GM23338 (cell line): ENCODE results near the gene TRAF3. TPM values are rescaled to one million over a fixed set of nuclear protein-coding genes. Genes with fewer than 3 reads are reported as not detected.

ENCODE experiments used
- ATAC-seq: fragments of 200-7000 bp; cut with Tn5 transposase; 3 replicates; pipeline ENCODE4 v1.9.1; 2020
- DNase-seq: peaks from one replicate; pipeline ENCODE4 v3.0.0-alpha.2; 2015; ENCODE audit warnings: low spot score
- H2AFZ ChIP-seq: fragments of 200-600 bp; sonication (generic); 2 replicates; pipeline ENCODE4 v1.8.0; 2016; ENCODE audit warnings: antibody characterized with exemption, mild to moderate bottlenecking, moderate library complexity
- H3F3A ChIP-seq: fragments of 200-600 bp; sonication (generic); replicated peaks from 2 replicates; pipeline ENCODE4 v1.8.0; 2017; ENCODE audit warnings: antibody characterized with exemption, mixed run types, low read depth
- H3K27ac ChIP-seq: fragments of 200-600 bp; sonication (generic); 2 replicates; pipeline ENCODE4 v1.6.1; 2016; ENCODE audit warnings: low read depth
- H3K27me3 ChIP-seq: fragments of 200-600 bp; sonication (generic); 2 replicates; pipeline ENCODE4 v1.8.0; 2016; ENCODE audit warnings: mild to moderate bottlenecking, mixed run types, moderate library complexity; ENCODE audit not compliant: insufficient read depth
- H3K36me3 ChIP-seq: fragments of 200-600 bp; sonication (generic); 2 replicates; pipeline ENCODE4 v1.8.0; 2016; ENCODE audit warnings: mild to moderate bottlenecking; ENCODE audit not compliant: insufficient read depth
- H3K4me1 ChIP-seq: fragments of 200-600 bp; sonication (generic); 2 replicates; pipeline ENCODE4 v1.8.0; 2016; ENCODE audit warnings: mild to moderate bottlenecking, moderate library complexity; ENCODE audit not compliant: insufficient read depth
- H3K4me2 ChIP-seq: fragments of 200-600 bp; sonication (generic); 2 replicates; pipeline ENCODE4 v1.7.1; 2017; ENCODE audit warnings: mixed run types
- H3K4me3 ChIP-seq: fragments of 200-600 bp; sonication (generic); 2 replicates; pipeline ENCODE4 v1.6.1; 2016; ENCODE audit warnings: mixed run types
- H3K79me2 ChIP-seq: fragments of 200-600 bp; sonication (generic); replicated peaks from 2 replicates; pipeline ENCODE4 v1.8.0; 2017; ENCODE audit warnings: mild to moderate bottlenecking; ENCODE audit not compliant: insufficient read depth
- H3K9me2 ChIP-seq: fragments of 200-600 bp; sonication (generic); 2 replicates; pipeline ENCODE4 v1.8.0; 2017; ENCODE audit not compliant: insufficient read depth
- H4K20me1 ChIP-seq: fragments of 200-600 bp; sonication (generic); replicated peaks from 2 replicates; pipeline ENCODE4 v1.8.0; 2017; ENCODE audit warnings: mild to moderate bottlenecking; ENCODE audit not compliant: insufficient read depth
- H3K27ac Mint-ChIP-seq: 2 replicates; pipeline ENCODE4 v1.8.0; 2020; ENCODE audit warnings: inconsistent platforms, mild to moderate bottlenecking, moderate library complexity, mixed read lengths
- H3K27me3 Mint-ChIP-seq: 3 replicates; pipeline ENCODE4 v1.8.0; 2022; ENCODE audit warnings: low read depth, mild to moderate bottlenecking, moderate library complexity, mixed read lengths, inconsistent platforms; ENCODE audit not compliant: insufficient read depth, poor library complexity
- H3K36me3 Mint-ChIP-seq: 3 replicates; pipeline ENCODE4 v1.8.0; 2021; ENCODE audit warnings: low read depth, mild to moderate bottlenecking, inconsistent platforms, moderate library complexity, mixed read lengths
- H3K4me1 Mint-ChIP-seq: 3 replicates; pipeline ENCODE4 v1.8.0; 2020; ENCODE audit warnings: mild to moderate bottlenecking, inconsistent platforms, mixed read lengths
- H3K4me3 Mint-ChIP-seq: 3 replicates; pipeline ENCODE4 v1.8.0; 2021; ENCODE audit warnings: moderate library complexity, mild to moderate bottlenecking, inconsistent platforms, mixed read lengths
- H3K9me3 Mint-ChIP-seq: 3 replicates; pipeline ENCODE4 v1.8.0; 2020; ENCODE audit warnings: moderate library complexity, mild to moderate bottlenecking, inconsistent platforms, mixed read lengths
- CREB1 ChIP-seq: fragments of 250-450 bp; sonication (Bioruptor Pico); IDR thresholded peaks from 2 replicates; pipeline ENCODE4 v1.5.0; 2020; ENCODE audit warnings: low read depth, mild to moderate bottlenecking, moderate library complexity
- ETS1 ChIP-seq: IDR thresholded peaks from 2 replicates; pipeline ENCODE4 v1.6.1; 2016; ENCODE audit warnings: antibody characterized with exemption
- EZH2 ChIP-seq: fragments of 200-600 bp; sonication (generic); IDR thresholded peaks from one replicate; pipeline ENCODE4 v1.8.0; 2017; ENCODE audit warnings: antibody characterized with exemption, mild to moderate bottlenecking, low read depth; ENCODE audit not compliant: unreplicated experiment
- EZH2phosphoT487 ChIP-seq: fragments of 200-600 bp; sonication (generic); IDR thresholded peaks from one replicate; pipeline ENCODE4 v1.8.1; 2018; ENCODE audit warnings: antibody characterized with exemption; ENCODE audit not compliant: unreplicated experiment
- REST ChIP-seq: IDR thresholded peaks from one replicate; pipeline ENCODE4 v1.6.1; 2018; ENCODE audit warnings: antibody characterized with exemption; ENCODE audit not compliant: unreplicated experiment
- ZNF114 ChIP-seq: fragments of 250-450 bp; sonication (Bioruptor Pico); IDR thresholded peaks from 2 replicates; pipeline ENCODE4 v1.5.0; 2020; ENCODE audit warnings: mild to moderate bottlenecking, moderate library complexity
- ZNF331 ChIP-seq: fragments of 250-450 bp; sonication (Bioruptor Pico); IDR thresholded peaks from 2 replicates; pipeline ENCODE4 v1.5.0; 2020; ENCODE audit warnings: low read depth, mild to moderate bottlenecking, moderate library complexity
- ZNF462 ChIP-seq: fragments of 250-450 bp; sonication (Bioruptor Pico); IDR thresholded peaks from 2 replicates; pipeline ENCODE4 v1.5.0; 2020; ENCODE audit warnings: mild to moderate bottlenecking, moderate library complexity
- polyA plus RNA-seq: library from polyadenylated mRNA; unstranded; fragments of >200 nt; fragmentation: Nextera tagmentation; extraction: Ambion mirVana; gene quantifications from 2 replicates; pipeline ENCODE4 v1.2.1, GENCODE V29; 2016
- total RNA-seq: library from RNA; depleted of rRNA; stranded (reverse); fragments of >200 nt; shearing (Covaris generic); gene quantifications from 2 replicates; pipeline ENCODE4 v1.2.3, GENCODE V29; 2014

TRAF3 gene
- total and polyA plus RNA-seq, 2 experiments from 2014 or later, result 3.7 to 9.3 TPM

GRCh38 chr14:102776761-102777710 is at the start of gene TRAF3 (continued):
- TF ChIP-seq REST, result no peak

- no peak overlapping the region; the same call in 1 of the 2 replicates for H3K27ac Mint-ChIP-seq
- Histone ChIP-seq H4K20me1 (peaks cover 3% of the 10 kb centered on the region; the same call in 1 of the 2 replicates), H3K27ac (peak overlapping the region; percentile 35), H3K27me3 (no peaks in the 10 kb centered on the region), H3K4me1 (peaks cover 12% of the 10 kb centered on the region), H3K4me3 (no peak overlapping the region), H3K9me2 (no peaks in the 10 kb centered on the region), H3F3A (no peaks in the 10 kb centered on the region), H3K4me2 (no peak overlapping the region), H2AFZ (no peak overlapping the region), H3K79me2 (no peaks in the 10 kb centered on the region), H3K36me3 (no peaks in the 10 kb centered on the region)
- ATAC-seq (no peak), DNase-seq (no peak)
- peaks cover 2% of the 10 kb centered on the region; the same call in 2 of the 3 replicates for H3K4me1 Mint-ChIP-seq
- H3K4me3 Mint-ChIP-seq, result no peak overlapping the region
- H3K27me3 Mint-ChIP-seq, result peaks cover 7% of the 10 kb centered on the region
- H3K9me3 Mint-ChIP-seq, result no peaks in the 10 kb centered on the region
- peaks cover 42% of the 10 kb centered on the region for H3K36me3 Mint-ChIP-seq
- TF ChIP-seq ZNF462 (CRISPR knock-in tag) (no peak), ZNF114 (CRISPR knock-in tag) (no peak), ETS1 (no peak), CREB1 (CRISPR knock-in tag) (no peak), REST (no peak), EZH2 (no peak), ZNF331 (no peak), EZH2phosphoT487 (no peak)
Measured at GRCh38 chr14:102728501-102728900, 48.7 kb upstream of the TRAF3 start.
